Measurements from ENCODE around the gene CD200R1L. TPM values are rescaled to one million over a fixed set of nuclear protein-coding genes. Genes with fewer than 3 reads are reported as not detected.

CD200R1L gene
- total RNA-seq, 1 experiment from 2014 or later, result not detected

- no peaks in the 10 kb centered on the region for H3K27me3 Mint-ChIP-seq (ENCODE audit: insufficient read depth, unreplicated experiment)
- no peak overlapping the region for H3K27ac Mint-ChIP-seq (ENCODE audit: low read depth, unreplicated experiment)
- no peak for TF ChIP-seq CTCF (IDR thresholded peaks at IDR 0.05; ENCODE audit: unreplicated experiment)
- no peaks in the 10 kb centered on the region for H3K36me3 Mint-ChIP-seq (ENCODE audit: insufficient read depth, unreplicated experiment)
- intact Hi-C loops (cut with micrococcal nuclease), result no loop called here
- no peaks in the 10 kb centered on the region for H3K9me3 Mint-ChIP-seq (ENCODE audit: unreplicated experiment)
- H3K4me1 Mint-ChIP-seq (ENCODE audit: insufficient read depth, unreplicated experiment), result no peaks in the 10 kb centered on the region
- ChIA-PET CTCF (interaction anchor here (0.6 to 1.2 kb wide), 2 partner anchors 22 to 33 kb away, joined by 4 read pairs; no protein-coding TSS in a partner anchor), POLR2A (no interaction called here)
- BruUV-seq (replicated peaks), result no TSS peak
- DNase-seq (ENCODE audit: unreplicated experiment), result no peak
- no peak overlapping the region for H3K4me3 Mint-ChIP-seq (ENCODE audit: unreplicated experiment)
These were observed 78.9 kb downstream of the CD200R1L start for GRCh38 chr3:112767777-112768176.

GRCh38 chr3:112767177-112767576, 79.5 kb downstream of the CD200R1L start:
- no peak for DNase-seq (ENCODE audit: unreplicated experiment)
- H3K27ac Mint-ChIP-seq (ENCODE audit: low read depth, unreplicated experiment), result no peak overlapping the region
- intact Hi-C loops (cut with micrococcal nuclease), result no loop called here
- H3K36me3 Mint-ChIP-seq (ENCODE audit: insufficient read depth, unreplicated experiment), result no peaks in the 10 kb centered on the region
- no TSS peak for BruUV-seq (replicated peaks)
- no peak for TF ChIP-seq CTCF (IDR thresholded peaks at IDR 0.05; ENCODE audit: unreplicated experiment)
- no peaks in the 10 kb centered on the region for H3K4me1 Mint-ChIP-seq (ENCODE audit: insufficient read depth, unreplicated experiment)
- no peak overlapping the region for H3K4me3 Mint-ChIP-seq (ENCODE audit: unreplicated experiment)
- POLR2A ChIA-PET, result no interaction called here
- no peaks in the 10 kb centered on the region for H3K27me3 Mint-ChIP-seq (ENCODE audit: insufficient read depth, unreplicated experiment)
- CTCF ChIA-PET, result interaction anchor here (0.6 to 1.2 kb wide), 3 partner anchors 21 to 46 kb away, joined by 3 to 4 read pairs (median 4); no protein-coding TSS in a partner anchor
- no peaks in the 10 kb centered on the region for H3K9me3 Mint-ChIP-seq (ENCODE audit: unreplicated experiment)

Other genes with a start within 250 kb of the CD200R1L start
- 10.4 and 19.4 TPM in 2 replicates for gene CCDC80, start 205.7 kb downstream of the CD200R1L start, total RNA-seq (2022)
- not detected in 2 replicates for gene CD200R1, start 128.2 kb upstream of the CD200R1L start, total RNA-seq (2022)
- 9.3 and 10.7 TPM in 2 replicates for gene GTPBP8, start 144.1 kb upstream of the CD200R1L start, total RNA-seq (2022)

All from MCF 10A (cell line).